NCI-H2171 treated with DMSO at 0.1 percent for 48 hours (cell line): ENCODE results near the gene CCNY.

Source experiments
- DNase-seq: peaks from one replicate; lab custom pipeline; 2025; lab: John Stamatoyannopoulos, UW

Gene CCNY

GRCh38 chr10:35452847-35453246 lies 116.5 kb downstream of the CCNY start:
- DNase-seq = no peak

GRCh38 chr10:35453855-35454532 lies 117.7 kb downstream of the CCNY start:
- no peak for DNase-seq

- peak; percentile 28 for DNase-seq
Measured at GRCh38 chr10:35456153-35456720, 119.9 kb downstream of the CCNY start.

- DNase-seq = no peak
Measured at GRCh38 chr10:35456784-35457183, 120.5 kb downstream of the CCNY start.

- DNase-seq = peak; percentile 74
Measured at GRCh38 chr10:35458500-35459448, 122.5 kb downstream of the CCNY start.

GRCh38 chr10:35459449-35459847 lies 123.1 kb downstream of the CCNY start:
- no peak for DNase-seq

GRCh38 chr10:35460852-35461460 lies 124.6 kb downstream of the CCNY start:
- DNase-seq = no peak

- no peak for DNase-seq
Measured at GRCh38 chr10:35462491-35462934, 126.2 kb downstream of the CCNY start.

- no peak for DNase-seq
Measured at GRCh38 chr10:35463105-35463867, 127.0 kb downstream of the CCNY start.

- DNase-seq = no peak
Measured at GRCh38 chr10:35463878-35464277, 127.6 kb downstream of the CCNY start.

- no peak for DNase-seq
Measured at GRCh38 chr10:35464825-35465456, 128.6 kb downstream of the CCNY start.

GRCh38 chr10:35465673-35466072 lies 129.4 kb downstream of the CCNY start:
- DNase-seq = no peak

- no peak for DNase-seq
Measured at GRCh38 chr10:35466170-35466569, 129.9 kb downstream of the CCNY start.

GRCh38 chr10:35466661-35467060 lies 130.4 kb downstream of the CCNY start:
- no peak for DNase-seq

- no peak for DNase-seq
Measured at GRCh38 chr10:35467186-35467585, 130.9 kb downstream of the CCNY start.

- DNase-seq = no peak
Measured at GRCh38 chr10:35470248-35470924, 134.1 kb downstream of the CCNY start.

GRCh38 chr10:35470925-35471315 lies 134.6 kb downstream of the CCNY start:
- no peak for DNase-seq

GRCh38 chr10:35471435-35471834 lies 135.1 kb downstream of the CCNY start:
- no peak for DNase-seq

GRCh38 chr10:35480142-35480541 lies 143.8 kb downstream of the CCNY start:
- no peak for DNase-seq

- peak; percentile 35 for DNase-seq
Measured at GRCh38 chr10:35481413-35481812, 145.1 kb downstream of the CCNY start.
